HG02588 (cell line): ENCODE measurements around the gene PIK3R1.
"Not testable (repeated sequence)": the region's sequence is repeated elsewhere in the genome, so short reads cannot be mapped to it uniquely, and the experiment has no call there.

Experiments
- ATAC-seq: cut with Tn5 transposase; IDR thresholded peaks from one replicate; pipeline ENCODE4 v1.9.1; 2021; ENCODE audit warnings: mild to moderate bottlenecking, moderate library complexity; ENCODE audit not compliant: unreplicated experiment

Gene PIK3R1

DNA sequence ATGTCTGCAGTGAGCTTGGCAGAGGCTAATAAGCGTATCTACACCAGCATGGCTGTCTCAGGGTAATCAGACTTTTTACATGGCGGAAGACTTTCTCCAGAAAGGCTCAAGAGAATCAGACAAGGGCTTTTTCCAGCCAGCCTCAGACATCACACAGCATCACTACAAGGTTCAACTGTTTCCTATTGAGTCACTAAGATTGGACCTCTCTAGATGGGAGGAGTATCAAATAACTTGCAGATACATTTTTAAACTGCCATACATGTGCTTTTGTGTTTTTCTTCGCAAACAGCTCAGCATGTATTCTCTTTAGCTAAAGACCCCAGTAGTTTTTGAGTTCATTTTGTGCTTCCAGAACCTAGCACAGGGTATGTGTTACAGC is 22.9 kb upstream of the PIK3R1 start:
- ATAC-seq = no peak

DNA sequence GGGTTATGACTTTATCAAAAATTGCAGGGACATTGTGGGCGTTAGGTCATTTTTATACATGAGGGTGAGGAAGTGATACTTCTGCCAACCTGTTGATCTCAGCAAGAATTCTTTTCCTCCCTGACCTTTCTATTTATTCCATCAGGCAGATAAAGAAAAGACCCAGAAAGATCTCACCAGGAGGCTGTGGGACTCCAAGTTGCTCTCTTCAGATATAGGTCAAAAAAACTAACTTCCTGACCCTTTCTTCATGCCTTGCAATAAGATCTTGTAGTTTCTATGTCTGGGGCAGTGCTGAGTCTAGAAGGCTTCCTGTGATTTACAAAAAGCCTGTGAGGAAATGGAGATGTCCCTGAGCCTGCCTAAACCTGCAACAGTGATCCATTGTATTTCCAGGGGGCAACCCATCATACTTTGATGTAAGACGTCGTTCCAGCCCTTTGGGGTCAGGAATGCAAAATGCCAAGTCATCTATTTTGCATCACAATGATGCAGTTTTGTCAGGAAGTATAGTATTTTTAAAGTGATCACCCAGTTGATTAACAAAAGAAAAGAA is 22.0 kb upstream of the PIK3R1 start:
- ATAC-seq = no peak

GRCh38 chr5:68194386-68194785 is 21.2 kb upstream of the PIK3R1 start:
- no peak for ATAC-seq

GRCh38 chr5:68195137-68195536 is 20.4 kb upstream of the PIK3R1 start:
- ATAC-seq = no peak

- ATAC-seq = peak; percentile 98
These were observed 18.7 kb upstream of the PIK3R1 start for GRCh38 chr5:68196876-68197275.

DNA sequence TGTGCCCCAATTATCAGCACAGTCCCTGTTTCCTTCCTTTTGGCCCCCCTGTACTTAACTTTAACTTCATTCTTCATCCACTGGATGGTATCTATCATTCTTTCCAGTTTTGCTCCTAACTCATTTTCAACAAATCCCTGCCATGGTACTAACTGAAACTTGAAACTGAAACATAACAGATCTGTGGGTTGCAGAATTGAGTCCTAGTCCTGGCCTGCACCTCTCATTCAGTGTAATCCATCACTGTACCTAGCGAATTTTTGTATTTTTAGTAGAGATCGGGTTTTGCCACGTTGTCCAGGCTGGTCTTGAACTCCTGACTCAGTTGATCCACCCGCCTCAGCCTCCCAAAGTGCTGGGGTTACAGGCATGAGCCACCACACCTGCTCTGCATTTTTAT is 15.3 kb upstream of the PIK3R1 start:
- no peak for ATAC-seq

DNA sequence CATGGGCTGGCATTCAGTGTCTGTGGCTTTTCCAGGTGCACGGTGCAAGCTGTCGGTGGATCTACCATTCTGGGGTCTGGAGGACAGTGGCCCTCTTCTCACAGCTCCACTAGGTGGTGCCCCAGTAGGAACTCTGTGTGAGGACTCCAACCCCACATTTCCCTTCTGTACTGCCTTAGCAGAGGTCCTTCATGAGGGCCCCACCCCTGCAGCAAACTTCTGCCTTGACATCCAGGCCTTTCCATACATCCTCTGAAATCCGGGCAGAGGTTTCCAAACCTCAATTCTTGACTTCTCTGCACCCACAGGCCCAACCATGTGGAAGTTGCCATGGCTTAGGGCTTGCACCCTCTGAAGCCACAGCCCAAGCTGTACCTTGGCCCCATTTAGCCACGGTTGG is 4.9 kb upstream of the PIK3R1 start:
- ATAC-seq = not testable (repeated sequence)

DNA sequence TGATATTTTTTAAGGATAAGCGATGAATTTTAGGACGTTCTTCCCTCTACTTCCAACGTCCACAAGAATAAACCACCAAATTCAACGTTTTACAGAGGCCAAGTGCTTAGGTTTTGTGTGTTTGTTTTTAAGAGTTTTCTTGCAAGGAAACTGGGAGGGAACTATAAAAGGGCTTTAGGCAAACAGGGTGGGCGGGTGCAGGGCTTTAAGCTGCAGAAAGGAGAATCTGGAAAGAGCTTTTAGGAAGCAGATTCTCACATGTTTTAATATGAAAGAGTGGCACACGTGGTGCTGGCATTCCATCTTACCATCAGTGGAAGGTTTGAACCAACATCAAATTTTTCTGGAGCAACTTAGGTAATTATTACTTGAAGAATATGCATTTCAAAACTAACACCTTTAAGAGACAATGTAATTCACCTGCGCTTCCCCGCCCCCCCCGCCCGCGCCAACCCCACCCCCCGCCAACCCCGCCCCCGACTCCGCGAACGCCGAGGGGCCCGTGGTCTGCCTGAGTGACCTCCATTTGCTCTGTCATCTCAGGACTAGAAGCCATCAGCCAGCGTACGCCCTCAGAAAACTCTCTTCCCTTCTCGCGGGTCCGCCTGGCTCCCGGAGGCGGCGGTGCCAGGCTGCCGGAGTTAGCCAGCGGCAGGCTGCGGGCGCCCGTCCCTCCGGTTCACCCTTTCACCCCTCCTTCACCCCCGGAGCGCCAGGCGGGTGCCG is 911 bp upstream of the PIK3R1 start:
- no peak for ATAC-seq

DNA sequence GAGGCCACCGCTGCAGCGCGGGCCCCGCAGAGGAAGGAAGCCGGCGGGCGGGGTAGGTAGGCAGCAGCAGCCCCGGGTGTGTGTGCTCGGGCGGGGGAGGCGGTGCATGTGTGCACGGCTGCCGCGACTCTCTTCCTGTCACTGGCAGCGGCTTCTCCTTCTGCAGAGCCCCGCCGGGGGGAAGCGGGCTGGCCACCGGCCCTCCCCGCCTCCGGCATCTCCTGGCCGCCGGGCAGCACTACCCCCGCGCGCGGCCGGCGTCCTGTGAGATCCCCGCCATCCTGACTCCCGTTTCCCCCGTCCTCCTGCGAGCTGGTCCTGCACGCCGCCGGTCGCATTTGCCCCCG is 315 bp downstream of the PIK3R1 start:
- peak; percentile 44 for ATAC-seq

DNA sequence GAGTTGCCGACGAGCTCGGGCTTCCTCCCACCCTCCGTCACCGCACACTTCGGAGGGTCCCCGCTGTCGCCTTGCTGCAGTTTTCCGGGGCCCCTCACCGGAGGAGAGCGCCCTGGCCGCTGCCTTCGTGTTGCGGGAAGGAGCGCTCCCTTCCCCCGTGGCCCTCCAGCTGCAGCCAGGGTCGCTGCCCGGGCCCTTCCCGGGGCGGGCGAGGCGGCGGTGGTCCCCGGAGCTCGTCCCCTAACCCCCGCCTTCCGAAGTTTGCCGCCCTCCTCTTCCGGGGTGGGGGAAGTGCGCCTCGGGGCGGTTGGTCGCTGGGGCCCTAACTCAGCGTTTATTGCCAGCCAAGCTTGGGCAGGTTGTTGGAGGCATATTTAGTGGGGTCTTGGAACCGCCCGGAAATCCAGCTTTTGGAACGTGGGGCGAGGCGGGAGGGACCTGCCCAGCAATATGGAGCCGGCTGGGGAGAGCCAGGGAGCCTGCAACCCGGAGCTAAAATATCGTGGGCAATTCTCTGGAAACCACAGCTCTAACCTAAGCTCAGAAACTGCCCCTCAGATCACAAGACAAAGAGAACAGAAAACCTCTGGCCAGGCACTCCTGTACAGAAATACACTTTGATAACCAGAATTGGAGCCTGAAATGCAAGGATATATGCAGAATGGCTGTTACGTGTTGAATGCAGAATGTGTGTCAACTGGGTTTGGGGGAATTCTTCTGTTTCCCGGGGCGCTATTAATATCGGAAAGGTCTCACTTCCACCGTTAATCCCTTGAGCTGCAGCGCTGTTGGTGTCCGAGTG is 890 bp downstream of the PIK3R1 start:
- peak; percentile 19 for ATAC-seq

DNA sequence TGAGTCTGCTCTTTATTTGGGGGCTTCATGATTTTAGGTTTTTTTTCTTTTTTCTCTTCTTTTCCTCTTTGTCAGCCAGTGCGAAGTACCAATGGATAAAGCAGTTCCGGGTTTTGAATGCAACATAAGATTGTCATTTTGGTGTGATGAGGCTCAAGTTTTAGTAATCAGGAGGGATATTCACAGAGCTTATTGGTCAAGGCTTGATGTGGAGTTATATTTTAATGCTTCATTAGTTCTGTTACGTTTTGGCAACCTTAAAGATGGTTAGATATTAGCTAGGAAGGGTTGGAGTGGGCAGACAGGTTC is 1.4 kb downstream of the PIK3R1 start:
- ATAC-seq = no peak

DNA sequence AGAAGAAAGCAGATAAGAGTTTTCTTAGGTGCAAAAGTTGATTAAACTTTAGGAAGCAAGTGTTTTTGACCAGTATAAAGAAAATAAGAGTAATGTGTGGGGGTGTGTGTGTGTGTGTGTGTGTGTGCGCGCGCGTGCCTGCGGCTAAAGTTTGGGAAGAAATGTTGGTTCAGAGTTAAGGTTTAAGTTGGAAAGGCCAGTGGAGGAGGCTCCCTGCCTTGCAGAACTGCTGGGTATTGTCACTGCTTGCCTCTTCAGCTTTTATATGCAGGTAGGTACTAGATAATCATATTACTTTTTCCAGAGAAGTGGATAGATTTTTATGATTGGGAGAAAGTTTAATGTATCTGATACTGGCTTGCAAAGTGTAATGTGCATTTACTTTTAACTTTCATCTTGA is 2.0 kb downstream of the PIK3R1 start:
- ATAC-seq = no peak

GRCh38 chr5:68219161-68219816 is 3.7 kb downstream of the PIK3R1 start:
- ATAC-seq = no peak

- ATAC-seq = no peak
These were observed 4.7 kb downstream of the PIK3R1 start for GRCh38 chr5:68220260-68220659.

DNA sequence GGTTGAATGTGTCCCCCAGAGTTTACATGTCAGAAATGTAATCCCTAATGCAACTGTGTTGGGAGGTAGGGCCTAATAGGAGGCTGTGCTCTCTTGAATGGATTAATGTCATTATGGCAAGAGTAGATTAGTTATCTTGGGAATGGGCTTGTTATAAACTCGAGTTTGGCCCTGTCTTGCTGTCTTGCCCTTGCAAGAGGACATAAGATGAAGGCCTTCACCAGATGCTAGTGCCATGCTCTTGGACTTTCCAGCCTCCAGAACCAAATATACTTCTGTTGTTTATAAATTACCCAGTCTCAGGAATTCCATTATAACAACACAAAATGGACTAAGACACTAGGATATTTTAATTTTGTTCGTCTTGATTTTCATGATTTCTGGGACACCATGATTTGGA is 5.4 kb downstream of the PIK3R1 start:
- no peak for ATAC-seq

- no peak for ATAC-seq
These were observed 5.9 kb downstream of the PIK3R1 start for GRCh38 chr5:68221488-68221887.

DNA sequence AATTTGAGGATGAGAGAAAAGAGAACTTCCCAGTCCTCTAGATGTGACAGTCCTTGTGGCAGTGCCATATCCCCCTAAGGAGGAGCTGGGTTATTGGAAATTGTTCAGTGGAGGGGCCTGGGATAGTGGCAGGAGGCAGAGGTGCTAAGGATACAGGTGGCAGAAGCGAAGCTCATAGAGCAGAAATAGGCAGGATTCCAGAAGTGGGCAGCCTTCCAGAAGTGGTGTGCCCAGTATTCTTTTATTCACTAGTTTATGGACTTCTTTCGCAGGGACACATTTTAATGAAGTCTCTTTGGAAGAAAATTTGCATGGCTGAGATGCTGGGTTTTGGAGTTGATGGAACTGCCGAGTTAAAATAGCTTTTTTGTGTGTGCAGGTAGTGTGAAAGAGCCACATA is 6.8 kb downstream of the PIK3R1 start:
- ATAC-seq = no peak

- ATAC-seq = no peak
These were observed 7.3 kb downstream of the PIK3R1 start for GRCh38 chr5:68222824-68223354.

DNA sequence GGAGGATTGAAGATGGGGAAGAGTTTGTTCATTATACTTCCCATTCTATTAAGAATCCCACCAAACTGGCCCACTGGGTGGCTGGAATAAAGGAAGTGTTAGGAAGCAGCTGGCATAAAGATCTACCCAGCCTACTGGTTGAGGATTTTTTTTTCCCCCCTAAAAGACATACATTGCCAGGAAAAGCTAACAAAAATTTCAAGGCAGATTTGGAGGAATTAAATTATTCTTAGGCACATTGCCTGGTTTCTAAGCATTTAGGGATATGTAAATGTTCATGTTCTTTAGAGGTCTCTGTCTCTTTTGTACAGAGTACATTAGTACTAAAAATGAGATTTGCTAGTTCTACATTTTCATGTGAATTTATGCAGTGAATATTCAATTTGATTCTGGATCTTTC is 8.3 kb downstream of the PIK3R1 start:
- no peak for ATAC-seq

DNA sequence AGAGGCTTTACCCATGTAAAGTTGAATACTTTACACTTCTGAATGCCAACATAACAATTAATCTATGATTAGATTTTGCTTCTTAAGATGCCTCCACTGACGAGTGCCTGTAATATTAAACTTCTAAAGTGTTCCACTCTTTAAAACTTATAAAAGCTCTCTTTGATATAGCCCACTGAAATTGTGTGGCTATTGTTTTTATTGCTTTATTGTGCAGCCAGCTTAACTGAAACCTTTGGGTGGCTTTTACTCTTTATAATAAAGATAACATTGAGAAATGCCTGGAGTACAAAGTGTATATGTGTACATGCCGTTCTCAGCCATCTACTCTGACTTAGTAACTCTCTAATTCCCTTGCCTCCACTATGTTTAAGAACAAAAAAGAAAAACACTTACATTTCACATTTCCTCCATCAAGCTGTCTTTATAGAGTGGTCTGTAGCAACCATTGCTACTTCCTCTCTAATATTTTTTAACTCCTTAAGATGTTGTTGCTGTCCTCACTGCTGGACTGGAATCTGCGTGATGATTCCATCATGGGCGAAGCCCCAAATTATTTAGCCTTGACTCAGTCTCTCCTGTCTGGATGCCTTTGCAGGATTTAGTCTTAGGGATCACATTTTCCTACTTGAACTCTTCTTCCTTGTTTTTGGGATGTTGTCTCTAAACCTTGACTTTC is 9.1 kb downstream of the PIK3R1 start:
- no peak for ATAC-seq
